Measurements from ENCODE around the gene RNF169. TPM values are rescaled to one million over a fixed set of nuclear protein-coding genes. Genes with fewer than 3 reads are reported as not detected.

RNF169 gene
- total RNA-seq, 1 donor from 2014 or later, result 11.7 TPM

DNA sequence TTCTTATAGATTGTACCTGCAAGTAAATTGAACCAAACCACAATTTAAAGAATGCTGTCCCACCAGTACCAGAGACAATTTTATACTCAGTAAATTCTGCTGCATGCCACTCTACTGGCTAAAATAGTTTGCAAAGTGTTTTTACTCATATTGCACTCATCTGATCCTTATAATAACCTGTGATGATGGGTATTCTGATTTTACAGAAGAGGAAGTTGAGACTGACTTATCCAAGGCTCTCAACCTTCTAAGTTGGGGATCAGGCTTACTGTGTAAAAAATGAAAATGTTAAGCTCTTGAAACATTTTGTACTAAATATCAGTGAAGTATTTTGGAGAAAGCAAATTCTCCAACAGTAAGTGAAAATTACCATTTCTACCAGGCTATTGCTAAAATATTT, 37.9 kb downstream of the RNF169 start:
- no peak for DNase-seq (ENCODE audit: low read depth)
- TF ChIP-seq, protein P1, sequence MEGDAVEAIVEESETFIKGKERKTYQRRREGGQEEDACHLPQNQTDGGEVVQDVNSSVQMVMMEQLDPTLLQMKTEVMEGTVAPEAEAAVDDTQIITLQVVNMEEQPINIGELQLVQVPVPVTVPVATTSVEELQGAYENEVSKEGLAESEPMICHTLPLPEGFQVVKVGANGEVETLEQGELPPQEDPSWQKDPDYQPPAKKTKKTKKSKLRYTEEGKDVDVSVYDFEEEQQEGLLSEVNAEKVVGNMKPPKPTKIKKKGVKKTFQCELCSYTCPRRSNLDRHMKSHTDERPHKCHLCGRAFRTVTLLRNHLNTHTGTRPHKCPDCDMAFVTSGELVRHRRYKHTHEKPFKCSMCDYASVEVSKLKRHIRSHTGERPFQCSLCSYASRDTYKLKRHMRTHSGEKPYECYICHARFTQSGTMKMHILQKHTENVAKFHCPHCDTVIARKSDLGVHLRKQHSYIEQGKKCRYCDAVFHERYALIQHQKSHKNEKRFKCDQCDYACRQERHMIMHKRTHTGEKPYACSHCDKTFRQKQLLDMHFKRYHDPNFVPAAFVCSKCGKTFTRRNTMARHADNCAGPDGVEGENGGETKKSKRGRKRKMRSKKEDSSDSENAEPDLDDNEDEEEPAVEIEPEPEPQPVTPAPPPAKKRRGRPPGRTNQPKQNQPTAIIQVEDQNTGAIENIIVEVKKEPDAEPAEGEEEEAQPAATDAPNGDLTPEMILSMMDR (conservative IDR thresholded peaks at IDR 0.05; ENCODE audit: low read depth, low read length), result no peak
- no peak overlapping the region for H3K4me3 ChIP-seq (ENCODE audit: low read depth, low read length)

DNA sequence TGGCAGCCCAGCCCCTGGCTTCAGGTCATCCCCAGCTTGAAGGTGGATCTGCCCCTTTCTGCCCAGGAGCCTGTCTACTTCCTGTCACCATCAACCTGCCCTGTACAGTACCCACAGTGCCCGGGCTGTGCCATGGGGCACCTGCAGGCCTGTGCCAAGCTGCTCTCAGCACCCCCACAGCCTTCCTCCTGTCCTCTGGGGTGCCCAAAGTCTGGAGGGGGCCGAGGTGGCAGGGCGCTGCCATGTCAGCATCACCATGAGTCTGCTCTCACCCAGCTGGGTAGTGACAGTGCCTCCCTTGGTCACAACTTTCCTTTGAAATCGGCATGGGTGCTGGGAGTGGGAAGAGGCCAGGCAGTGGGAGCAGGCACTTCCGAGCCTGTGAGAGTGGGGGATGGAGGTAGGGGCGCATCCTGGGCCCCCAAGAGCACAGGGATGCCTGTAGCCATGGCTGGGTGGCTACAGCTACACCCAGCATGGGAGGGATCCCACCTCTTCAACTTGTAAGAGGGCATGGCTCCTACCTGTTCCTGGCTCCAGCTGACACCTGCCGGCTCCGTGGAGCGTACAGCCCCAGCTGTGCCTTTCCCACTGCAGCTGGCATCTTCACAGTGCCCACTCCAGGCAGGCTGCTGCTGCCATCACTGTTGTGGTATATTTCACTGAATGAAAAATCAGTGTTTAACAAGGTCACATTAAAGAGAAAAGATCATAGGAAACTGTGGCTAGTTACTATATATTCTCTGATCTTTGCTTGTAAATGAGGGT, 42.9 kb downstream of the RNF169 start:
- H3K4me3 ChIP-seq (ENCODE audit: low read depth, low read length), result no peak overlapping the region

DNA sequence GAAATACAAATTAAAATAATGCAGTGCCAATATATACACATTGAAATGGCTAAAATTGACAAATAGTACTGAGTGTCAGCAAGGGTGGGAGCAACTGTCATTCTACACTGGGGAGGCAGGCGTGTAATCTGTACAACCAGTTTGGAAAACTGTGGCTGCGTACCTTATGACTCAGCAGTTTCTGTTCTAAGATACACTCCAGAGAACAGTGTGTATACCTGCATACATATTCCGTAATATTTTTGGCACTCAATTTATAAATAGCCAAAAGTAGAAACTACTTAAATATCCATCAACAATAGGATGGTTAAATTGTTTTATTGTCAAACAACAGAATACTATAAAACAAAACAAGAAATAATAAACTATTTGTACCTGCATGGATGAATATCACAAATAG, 57.6 kb downstream of the RNF169 start:
- TF ChIP-seq, protein P1 (conservative IDR thresholded peaks at IDR 0.05; ENCODE audit: low read depth, low read length), result no peak
- DNase-seq (ENCODE audit: low read depth), result no peak
- H3K4me3 ChIP-seq (ENCODE audit: low read depth, low read length), result no peak overlapping the region

More for the DNA sequence above, 42.9 kb downstream of the RNF169 start:
- TF ChIP-seq, protein P1 (conservative IDR thresholded peaks at IDR 0.05; ENCODE audit: low read depth, low read length), result no peak
- DNase-seq (ENCODE audit: low read depth), result no peak

DNA sequence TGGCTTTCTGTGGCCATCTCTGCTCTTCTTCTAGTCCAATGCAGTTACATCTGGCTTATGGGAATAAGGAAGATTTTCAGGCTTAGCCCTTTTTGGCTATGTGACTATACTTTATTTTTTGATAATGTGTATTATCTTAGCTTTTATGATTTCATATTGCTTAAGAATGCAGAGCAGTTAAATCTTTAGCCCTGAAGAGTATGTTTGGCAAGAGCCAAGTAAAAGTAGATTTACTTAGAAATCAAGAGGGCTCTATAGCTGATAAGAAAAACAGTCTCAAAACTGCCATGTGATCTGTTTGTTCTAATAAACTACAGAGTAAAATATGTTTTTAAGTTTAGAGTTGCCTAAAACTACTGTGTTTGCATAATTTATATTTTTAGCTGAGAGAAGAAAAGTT, 61.2 kb downstream of the RNF169 start:
- H3K4me3 ChIP-seq (ENCODE audit: low read depth, low read length), result no peak overlapping the region
- TF ChIP-seq, protein P1 (conservative IDR thresholded peaks at IDR 0.05; ENCODE audit: low read depth, low read length), result no peak

DNA sequence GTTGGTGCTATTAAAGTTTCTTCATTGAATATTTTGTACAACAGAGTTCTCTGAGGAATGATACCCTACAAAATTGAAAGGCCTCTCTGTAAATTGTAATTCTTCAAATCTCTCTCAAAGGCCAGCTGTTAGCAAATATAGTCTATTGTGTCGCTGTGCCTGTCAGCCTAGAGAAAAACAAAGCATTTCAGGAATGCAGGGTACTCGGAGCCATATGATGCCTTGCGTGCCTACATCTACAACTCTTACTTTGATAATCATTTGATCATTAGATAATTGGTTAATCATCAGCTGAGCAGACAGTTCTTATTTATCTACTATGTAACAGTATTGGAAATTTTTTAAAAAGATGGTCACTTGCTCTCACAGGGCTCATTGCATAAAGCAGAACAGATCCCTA, 67.3 kb downstream of the RNF169 start:
- no peak for DNase-seq (ENCODE audit: low read depth)
- TF ChIP-seq, protein P1 (conservative IDR thresholded peaks at IDR 0.05; ENCODE audit: low read depth, low read length), result no peak
- no peak overlapping the region for H3K4me3 ChIP-seq (ENCODE audit: low read depth, low read length)

More for the DNA sequence above, 61.2 kb downstream of the RNF169 start:
- no peak for DNase-seq (ENCODE audit: low read depth)

DNA sequence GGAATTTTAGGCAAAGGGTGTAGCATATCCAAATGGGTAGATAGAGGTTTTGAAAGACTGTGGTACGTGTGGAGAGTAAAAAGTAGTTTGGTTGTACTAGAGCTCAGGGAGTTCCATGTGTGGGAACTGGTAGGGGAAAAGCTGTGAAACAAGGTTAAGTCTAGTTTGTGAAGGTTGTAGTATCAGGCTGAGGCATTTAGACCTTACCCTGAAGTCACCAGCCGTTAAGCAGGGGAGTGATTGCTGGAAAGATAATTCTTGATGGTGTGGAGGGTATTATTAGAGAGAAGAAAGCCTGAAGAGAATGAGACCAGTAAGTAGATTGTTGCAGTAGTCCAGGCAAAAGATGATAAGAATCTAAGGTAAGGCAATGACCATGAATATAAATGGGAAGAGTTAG, 68.0 kb downstream of the RNF169 start:
- no peak overlapping the region for H3K4me3 ChIP-seq (ENCODE audit: low read depth, low read length)
- TF ChIP-seq, protein P1 (conservative IDR thresholded peaks at IDR 0.05; ENCODE audit: low read depth, low read length), result no peak
- DNase-seq (ENCODE audit: low read depth), result no peak
